Hematopoietic multipotent progenitor cell treated with erythropoietin and hydrocortisone succinate and interleukin-3 and kit ligand, for 6 days (in vitro differentiated cells): ENCODE data around the gene LCE5A.
"Not testable (repeated sequence)": the region's sequence is repeated elsewhere in the genome, so short reads cannot be mapped to it uniquely, and the experiment has no call there.

Experiments
- DNase-seq: peaks from one replicate; pipeline ENCODE4 v3.0.0-alpha.2; 2015

Gene LCE5A

GRCh38 chr1:152517237-152517811 is 6.7 kb downstream of the LCE5A start:
- no peak for DNase-seq

- DNase-seq = peak; percentile 30
These were observed 9.2 kb downstream of the LCE5A start for GRCh38 chr1:152519851-152520250.

GRCh38 chr1:152520561-152521090 is 10.0 kb downstream of the LCE5A start:
- DNase-seq = no peak

- no peak for DNase-seq
These were observed 14.6 kb downstream of the LCE5A start for GRCh38 chr1:152525080-152525641.

- DNase-seq = peak; percentile 64
These were observed 22.8 kb downstream of the LCE5A start for GRCh38 chr1:152533327-152533938.

GRCh38 chr1:152535774-152536173 is 25.2 kb downstream of the LCE5A start:
- no peak for DNase-seq

- no peak for DNase-seq
These were observed 26.9 kb downstream of the LCE5A start for GRCh38 chr1:152537496-152537895.

GRCh38 chr1:152539901-152540300 is 29.3 kb downstream of the LCE5A start:
- DNase-seq = no peak

GRCh38 chr1:152543820-152544219 is 33.2 kb downstream of the LCE5A start:
- peak; percentile 36 for DNase-seq

- DNase-seq = no peak
These were observed 36.1 kb downstream of the LCE5A start for GRCh38 chr1:152546704-152547103.

GRCh38 chr1:152548358-152548757 is 37.8 kb downstream of the LCE5A start:
- not testable (repeated sequence) for DNase-seq
